Fibroblast of upper back skin (primary cell): ENCODE results near the gene ELP2.
"Not testable (repeated sequence)": the region's sequence is repeated elsewhere in the genome, so short reads cannot be mapped to it uniquely, and the experiment has no call there.

Source experiments
- DNase-seq: peaks from one replicate; pipeline ENCODE4 v3.0.0-alpha.2; 2013

ELP2 gene

DNA sequence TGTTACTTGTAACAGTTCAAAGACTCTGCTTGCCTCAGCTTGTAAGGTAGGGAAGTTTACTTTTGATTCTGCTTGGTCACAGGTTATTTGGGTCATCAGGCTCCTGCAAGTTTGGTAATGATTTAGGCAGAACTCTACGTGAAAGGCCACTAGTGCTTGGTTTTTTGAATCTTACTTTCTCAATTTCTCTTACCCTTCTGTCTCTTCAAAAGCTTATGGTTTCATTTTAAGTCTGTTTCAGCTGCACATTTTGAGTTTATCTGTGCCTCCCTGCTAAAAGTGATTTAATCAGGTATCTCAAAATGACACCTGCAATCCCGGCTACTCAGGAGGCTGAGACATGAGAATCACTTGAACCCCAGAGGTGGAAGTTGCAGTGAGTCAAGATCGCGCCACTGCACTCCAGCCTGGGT is 31.3 kb downstream of the ELP2 start:
- DNase-seq, result no peak

- no peak for DNase-seq
Observed at GRCh38 chr18:36162981-36163380, 33.3 kb downstream of the ELP2 start.

DNA sequence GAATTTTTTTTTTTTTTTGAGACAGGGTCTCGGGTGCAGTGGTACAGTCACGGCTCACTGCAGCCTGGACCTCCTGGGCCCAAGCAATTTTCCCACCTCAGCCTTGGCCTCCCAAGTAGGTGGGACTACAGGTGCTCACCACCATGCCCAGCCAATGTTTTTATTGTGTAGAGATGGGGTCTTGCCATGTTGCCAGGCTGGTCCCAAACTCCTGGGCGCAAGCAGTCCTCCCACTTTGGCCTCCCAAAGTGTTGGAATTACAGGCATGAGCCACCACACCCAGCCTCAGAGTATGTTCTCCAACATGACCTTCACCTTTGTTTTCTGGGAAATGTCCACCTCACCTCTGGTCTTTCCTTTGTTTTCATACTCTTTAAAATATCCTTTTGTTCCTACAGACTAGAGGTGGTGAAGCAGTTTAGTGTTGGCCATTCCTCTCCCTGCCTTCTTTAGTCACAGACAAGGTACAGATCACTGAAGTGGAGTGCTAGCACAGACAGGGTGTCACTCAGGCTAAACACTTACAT is 38.1 kb downstream of the ELP2 start:
- DNase-seq, result no peak

DNA sequence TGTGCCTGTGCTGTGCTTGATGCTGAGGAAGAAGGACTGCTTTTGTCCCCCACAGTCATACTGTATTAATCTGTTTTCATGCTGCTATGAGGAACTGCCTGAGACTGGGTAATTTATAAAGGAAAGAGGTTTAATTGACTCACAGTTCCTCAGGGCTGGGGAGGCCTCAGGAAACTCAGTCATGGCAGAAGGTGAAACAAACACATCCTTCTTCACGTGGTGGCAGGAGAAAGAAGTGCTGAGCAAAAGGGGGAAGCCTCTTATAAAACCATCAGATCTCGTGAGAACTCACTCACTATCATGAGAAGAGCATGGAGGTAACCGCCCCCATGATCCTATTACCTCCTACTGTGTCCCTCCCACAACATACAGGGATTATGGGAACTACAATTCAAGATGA is 38.6 kb downstream of the ELP2 start:
- DNase-seq, result not testable (repeated sequence)

GRCh38 chr18:36169938-36170337 is 40.2 kb downstream of the ELP2 start:
- no peak for DNase-seq

DNA sequence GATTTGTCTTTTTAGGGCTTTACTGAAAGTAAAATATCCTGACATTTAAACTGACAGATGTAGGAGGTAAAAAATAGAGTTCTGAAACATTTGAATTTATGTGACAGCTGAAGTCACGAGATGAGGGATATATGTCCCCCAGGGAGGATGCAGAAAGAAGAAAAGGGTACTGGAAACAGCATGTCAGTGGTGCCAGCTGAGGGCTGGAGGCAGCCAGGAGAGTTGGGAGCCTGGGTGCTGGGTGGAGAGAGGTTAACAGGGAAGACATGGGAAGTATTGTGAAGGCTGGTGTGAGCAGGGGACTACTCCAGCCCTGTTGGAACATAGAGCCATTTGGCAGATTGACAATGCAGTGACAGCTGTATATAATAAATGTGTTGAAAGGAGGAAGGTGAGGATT is 45.8 kb downstream of the ELP2 start:
- no peak for DNase-seq

DNA sequence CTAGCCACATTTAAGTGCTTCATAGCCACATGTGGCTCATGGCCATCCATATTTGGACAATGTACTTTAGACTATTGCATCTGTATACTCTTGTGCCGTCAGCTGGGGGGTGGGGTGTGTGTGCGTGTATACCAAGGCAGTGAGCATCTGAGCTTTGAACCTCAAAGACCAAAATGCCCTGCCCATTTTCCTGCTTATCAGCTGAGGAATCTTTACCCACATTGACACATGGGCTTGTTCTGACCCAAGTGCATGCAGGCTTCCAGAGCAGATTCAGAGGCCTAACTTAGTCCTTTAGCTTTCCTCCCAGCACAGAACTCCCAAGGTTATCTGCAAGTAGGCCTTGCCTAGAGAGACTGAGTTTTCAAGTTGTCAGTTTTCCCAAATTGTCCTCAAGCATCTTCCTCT is 46.5 kb downstream of the ELP2 start:
- no peak for DNase-seq

DNA sequence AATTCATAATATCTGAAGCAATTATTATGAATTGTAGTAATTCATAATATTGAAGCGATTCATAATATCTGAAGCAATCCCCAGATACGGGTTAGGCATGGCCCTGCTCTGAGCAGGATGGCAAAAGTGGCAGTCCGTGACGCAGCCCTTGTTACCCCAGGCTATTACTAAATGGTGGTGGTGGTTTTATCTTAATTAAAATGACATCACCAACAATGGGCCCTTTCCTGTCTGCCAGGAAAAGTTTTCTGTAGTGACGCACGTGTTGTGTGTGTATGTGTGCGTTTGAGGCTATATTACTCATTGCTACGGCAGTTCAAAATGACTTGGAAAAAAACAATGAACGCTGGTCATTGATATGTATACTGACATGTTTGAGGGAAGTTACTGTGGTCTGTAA is 47.0 kb downstream of the ELP2 start:
- DNase-seq, result peak; percentile 19

DNA sequence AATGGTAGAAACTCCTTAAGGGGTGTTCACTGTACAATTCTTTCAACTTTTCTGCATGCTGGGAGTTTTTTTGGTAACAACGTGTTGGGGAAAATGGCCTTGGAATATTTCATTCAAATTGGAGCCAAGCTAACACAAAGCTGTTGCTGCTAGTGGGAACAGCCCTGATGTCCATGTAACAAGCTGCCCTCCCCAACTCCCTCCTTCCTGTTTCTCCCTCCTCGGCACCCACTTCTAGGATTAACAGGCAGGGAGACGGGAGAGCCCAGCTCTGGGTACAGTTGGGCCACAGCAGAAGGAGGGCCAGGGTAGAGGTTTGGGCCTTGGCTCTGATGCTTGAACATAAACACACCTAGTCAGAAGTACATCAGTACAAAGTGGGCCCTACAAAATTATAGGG is 48.2 kb downstream of the ELP2 start:
- no peak for DNase-seq

- peak; percentile 84 for DNase-seq
Observed at GRCh38 chr18:36179562-36180355, 50.1 kb downstream of the ELP2 start.

GRCh38 chr18:36181441-36181840 is 51.7 kb downstream of the ELP2 start:
- no peak for DNase-seq

- DNase-seq, result no peak
Observed at GRCh38 chr18:36181898-36182506, 52.3 kb downstream of the ELP2 start.

- DNase-seq, result no peak
Observed at GRCh38 chr18:36183033-36183432, 53.3 kb downstream of the ELP2 start.

DNA sequence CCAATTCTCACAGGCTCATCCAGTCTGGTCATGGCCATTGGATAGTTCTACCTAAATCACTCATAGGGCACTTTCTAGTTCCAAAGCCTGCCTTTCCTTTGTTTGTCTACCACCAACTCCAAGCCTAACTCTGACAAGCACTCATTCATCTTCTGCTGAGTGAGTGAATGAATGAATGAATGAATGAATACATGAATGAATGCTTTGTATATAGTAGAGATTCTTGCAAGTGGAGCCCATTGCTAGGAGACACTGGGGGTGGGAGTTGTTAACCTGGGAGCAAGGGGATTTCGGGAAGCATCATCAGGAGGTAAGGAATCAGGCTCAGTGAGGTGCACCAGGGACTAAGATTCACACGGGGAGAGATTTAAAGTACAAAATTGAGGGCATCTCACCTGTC is 54.3 kb downstream of the ELP2 start:
- DNase-seq, result no peak

GRCh38 chr18:36185157-36185556 is 55.5 kb downstream of the ELP2 start:
- DNase-seq, result no peak

DNA sequence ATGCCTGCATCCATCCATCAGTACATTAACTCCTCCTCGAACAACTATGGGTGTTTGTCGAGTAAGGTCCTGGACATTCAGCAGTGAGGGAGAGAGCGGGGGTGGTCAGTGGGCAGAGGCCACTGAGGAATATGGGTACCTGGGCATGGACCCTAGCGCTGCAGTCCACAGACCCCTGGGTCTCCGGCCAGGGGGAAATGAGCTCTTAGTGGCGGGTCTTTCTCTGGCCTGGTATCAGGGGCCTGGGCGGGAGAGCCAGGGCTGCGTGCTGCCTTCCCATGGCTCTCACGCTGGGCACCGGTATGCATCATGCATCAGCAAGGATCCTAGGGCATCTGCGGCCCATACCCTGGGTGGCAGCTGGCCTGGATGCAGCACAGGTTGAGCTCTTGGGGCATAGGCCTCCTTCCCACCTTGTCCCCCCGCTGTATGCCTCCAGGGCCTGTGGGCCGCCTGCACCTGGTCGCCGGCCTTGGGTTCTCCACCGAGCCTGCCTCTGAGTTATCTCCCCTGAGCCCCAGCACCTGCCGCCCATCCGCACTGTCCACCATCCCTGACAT is 56.3 kb downstream of the ELP2 start:
- DNase-seq, result no peak

GRCh38 chr18:36186461-36187192 is 56.9 kb downstream of the ELP2 start:
- DNase-seq, result peak; percentile 15

DNA sequence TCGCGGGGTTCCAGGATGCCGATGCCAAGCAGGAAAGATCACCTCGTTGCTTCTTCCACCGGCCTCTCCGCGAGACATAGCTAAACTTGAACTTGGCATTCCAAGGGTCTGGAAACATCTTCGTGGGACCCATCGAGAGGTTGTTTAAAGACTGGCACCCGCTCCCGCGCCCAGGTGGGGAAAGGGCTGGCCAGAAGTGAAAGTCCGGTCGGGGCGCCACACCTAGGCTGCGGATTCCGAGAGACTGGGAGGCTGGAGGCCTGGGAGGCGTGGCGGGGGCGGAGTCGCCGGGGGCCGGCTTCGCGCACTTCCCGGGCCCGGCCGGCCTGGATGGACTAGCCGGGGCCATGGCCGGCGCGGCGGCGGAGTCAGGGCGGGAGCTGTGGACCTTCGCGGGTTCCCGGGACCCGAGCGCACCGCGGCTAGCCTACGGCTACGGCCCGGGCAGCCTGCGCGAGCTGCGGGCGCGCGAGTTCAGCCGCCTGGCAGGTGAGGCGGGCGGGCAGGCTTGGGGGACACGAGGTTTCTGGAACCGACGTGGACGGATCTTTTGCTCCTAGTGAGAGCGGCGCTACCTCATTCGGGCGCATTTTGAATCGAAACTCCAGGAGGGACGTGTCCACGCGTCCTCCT is 57.6 kb downstream of the ELP2 start, which contains the start of gene MOCOS:
Gene MOCOS, plus strand, starts transcription at position 305 of the 633 bp plus-strand sequence. Its CDS starts 43 bp downstream, at position 348.
- DNase-seq, result peak; percentile 52

DNA sequence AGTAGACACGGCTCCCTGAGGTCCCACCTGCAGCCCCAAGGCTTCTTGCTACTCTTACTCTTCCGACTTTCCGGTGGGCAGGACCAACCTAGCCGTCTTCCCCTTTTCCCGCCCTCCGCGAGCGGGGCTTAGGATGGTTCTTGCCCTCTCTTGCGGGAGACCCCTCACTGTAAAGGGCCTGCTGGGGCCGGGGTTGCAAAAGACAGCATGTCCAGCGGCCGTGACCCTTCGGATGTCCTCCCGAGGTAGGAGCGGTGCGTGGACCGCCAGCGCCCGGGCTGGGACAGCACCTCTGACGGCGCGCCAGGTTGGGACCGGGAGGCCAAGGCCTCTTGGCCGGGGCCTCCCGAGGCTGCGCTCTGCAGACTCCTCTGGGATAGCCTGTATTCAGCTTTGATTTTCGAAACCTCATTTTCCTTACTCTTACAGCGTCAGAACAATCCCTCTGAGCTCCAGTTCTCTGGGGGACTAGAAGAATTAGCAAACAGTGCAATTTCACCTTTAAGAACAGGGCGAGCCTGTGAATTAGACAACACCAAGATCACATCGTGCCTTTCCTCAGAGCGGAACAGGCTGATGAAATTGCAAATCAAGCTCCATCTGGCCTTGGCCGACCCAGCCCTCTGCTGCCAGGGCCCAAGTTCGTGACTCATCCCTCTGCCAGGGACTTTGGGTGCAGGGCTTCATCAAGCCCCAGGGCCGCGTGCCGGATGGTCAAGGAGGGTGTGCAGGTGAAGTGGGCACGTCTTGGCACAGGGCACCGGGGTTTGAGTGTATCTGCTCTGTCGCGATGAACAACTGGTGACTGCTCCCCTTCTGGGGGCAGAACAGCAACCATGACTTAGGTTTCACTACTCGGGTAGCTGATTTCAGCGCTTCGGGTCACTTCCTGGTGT is 58.4 kb downstream of the ELP2 start:
- DNase-seq, result peak; percentile 62

DNA sequence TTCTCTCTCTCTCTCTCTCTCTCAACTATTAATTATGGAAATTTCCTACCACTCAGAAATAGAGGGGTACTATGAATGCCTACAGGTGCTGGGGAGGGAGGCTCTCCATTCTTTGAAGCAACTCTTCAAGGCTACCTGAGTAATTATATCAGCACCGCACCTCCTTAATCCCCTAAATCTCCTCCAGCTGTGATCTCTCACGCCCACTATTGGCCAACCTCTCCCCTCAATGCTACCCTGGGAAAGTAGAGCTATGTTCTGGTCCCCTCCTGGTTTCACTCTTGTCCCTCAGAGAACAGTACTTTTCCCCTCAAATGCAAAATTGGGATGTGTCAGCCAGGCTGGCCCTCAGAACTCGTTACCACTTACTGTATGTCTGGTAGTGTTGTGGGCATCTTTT is 59.2 kb downstream of the ELP2 start:
- no peak for DNase-seq

GRCh38 chr18:36189486-36189885 is 59.8 kb downstream of the ELP2 start:
- DNase-seq, result no peak

- no peak for DNase-seq
Observed at GRCh38 chr18:36191286-36191685, 61.6 kb downstream of the ELP2 start.
